Activated effector memory CD4-positive, alpha-beta T cell treated with Interleukin-2 at 50 U/mL for 16 hours (primary cell): ENCODE results near the gene BEND5.

Source experiments
- DNase-seq: peaks from one replicate; pipeline ENCODE4 v3.0.0-alpha.2; 2020

The BEND5 gene

DNA sequence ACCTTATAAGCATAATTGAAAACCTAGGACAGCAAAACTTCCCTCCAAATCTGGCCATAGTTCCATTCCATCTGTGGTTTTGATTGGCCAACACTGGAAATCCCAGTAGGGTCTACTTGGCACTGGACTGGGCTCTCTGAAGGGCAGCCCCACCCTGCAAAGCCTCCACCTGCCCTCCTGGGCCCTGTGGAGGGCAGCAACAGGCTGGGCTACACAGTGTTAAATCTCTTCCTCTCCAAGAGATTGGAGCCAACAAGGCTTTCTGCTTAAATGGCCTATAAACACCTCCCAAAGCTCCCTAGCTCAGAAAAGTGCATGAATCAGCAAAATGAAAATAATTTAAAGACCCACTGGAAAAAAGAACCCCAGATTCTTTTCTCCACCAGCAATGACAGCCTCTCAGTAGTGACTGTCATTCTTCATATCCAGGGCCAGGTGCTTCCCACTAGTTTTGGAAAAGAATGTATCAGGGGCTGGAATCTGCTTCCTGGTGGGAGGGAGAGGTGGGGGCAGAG is 58.5 kb downstream of the BEND5 start:
- no peak for DNase-seq

- DNase-seq, result no peak
These were observed 59.6 kb downstream of the BEND5 start for GRCh38 chr1:48717082-48717481.

- no peak for DNase-seq
These were observed 60.8 kb downstream of the BEND5 start for GRCh38 chr1:48715921-48716320.

- no peak for DNase-seq
These were observed 65.8 kb downstream of the BEND5 start for GRCh38 chr1:48710915-48711314.

DNA sequence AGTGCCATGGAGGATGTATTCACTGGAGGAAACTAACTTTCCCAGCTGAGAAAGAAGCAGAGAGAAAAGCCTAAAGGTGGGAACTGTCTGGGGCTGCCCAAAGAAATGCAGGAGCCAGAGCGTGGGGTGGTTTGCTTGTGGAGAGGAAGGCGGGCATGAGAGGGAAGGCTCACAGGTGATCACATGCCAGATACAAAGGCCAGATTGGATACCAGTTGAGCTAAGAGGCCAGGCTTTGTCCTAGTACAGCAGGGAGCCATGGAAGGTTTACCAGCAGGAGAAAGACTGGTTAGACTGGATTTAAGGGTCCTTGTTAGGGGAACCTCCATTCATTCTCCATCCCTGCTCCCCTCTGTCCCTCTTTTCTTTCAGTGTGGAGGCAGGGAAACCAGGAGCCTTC is 66.4 kb downstream of the BEND5 start:
- no peak for DNase-seq

DNA sequence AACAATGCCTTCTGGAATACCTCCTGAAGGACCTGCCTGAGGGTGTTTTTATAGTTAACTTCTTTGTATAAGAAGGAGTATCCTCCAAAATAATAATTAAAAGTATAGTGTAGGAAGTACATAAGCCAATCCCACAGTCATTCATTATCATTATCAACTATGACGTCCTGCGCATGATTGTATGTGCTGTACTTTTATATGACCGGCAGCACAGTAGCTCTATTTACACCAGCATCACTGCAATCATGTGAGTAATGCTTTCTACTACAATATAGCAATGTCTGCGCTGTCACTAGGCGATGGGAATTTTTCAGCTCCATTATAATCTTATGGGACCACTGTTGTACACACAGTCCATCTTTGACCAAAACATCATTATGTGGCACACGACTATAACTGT is 72.0 kb downstream of the BEND5 start:
- DNase-seq, result no peak

GRCh38 chr1:48701445-48701844 is 75.2 kb downstream of the BEND5 start:
- no peak for DNase-seq

GRCh38 chr1:48697066-48697707 is 79.5 kb downstream of the BEND5 start:
- peak; percentile 4 for DNase-seq

DNA sequence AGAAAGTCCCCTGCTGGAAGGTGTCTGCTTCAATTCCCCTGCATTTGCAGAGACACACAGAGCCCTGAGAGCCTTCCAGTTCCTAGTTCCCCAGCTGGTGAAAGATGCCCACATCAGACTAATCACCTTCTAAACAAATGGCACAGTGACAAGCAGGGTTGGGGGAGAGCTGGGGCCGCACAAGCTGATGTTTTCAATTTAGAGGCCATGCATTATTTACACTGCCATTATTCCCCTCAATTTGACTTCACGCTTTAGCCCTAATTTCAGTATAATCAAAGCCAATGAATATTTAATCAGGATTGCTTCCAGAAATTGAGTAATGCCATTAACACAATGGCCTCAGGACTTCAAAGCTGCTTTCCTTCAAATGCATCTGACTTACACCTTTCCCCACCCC is 81.5 kb downstream of the BEND5 start:
- no peak for DNase-seq

DNA sequence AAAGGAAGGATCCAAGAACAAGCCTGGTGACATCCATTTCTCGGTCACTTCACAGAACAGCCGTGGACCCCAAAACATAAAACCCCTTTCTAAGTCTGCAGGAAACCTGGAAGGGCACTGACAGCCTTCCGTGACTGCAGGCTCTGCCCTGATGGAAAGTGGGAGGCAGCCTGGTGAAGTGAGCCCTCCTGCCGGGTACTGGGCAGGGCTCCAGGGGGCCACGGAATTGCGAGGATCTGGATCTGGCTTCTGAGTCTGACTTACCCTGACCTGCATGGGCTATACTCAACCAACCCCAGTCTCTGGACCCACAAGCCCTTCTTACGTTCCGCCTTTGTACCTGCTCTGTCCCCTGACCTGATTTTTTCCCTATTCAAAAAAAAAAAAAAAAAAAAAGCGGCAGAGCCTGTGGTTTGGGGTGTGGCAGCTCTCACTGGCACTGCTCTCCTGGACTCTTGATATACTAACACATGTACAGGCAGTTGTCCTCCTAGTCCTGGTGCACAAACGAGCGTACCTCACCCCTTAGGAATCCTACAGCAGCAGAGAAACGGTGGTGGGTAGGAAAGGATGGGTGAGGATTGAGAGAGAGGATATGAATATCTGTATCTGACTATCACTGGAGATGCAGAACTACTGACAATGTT is 82.9 kb downstream of the BEND5 start:
- DNase-seq, result no peak

GRCh38 chr1:48693180-48693579 is 83.5 kb downstream of the BEND5 start:
- no peak for DNase-seq

- DNase-seq, result no peak
These were observed 84.5 kb downstream of the BEND5 start for GRCh38 chr1:48692235-48692634.

DNA sequence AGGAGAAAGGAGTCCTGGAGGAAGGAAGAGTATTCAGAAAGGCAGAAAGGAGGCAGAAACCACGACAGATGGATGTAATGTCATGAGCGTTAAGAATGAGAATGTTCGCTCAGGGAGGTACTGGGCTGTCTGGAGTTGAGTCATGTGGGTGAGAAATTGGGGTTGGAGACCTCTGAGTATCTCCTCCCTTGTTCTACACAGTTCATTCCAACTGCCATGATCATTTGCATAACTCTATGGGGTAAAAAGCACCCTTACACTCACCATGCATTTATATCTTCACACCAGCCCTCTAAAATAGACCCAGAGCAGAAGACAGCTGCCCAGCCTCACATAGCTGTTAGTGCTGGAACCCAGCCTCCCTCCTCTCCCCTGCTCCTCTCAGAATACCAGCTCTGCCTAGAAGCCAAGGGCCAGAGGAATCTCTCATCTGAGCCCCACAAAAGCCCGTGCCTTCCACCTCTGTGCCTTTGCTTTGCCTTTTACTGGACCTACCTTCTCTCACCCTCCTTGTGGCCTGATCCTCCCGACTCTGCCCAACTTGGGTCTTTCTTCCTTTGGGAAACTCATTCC is 85.2 kb downstream of the BEND5 start:
- DNase-seq, result no peak

GRCh38 chr1:48688102-48688760 is 88.5 kb downstream of the BEND5 start:
- no peak for DNase-seq

DNA sequence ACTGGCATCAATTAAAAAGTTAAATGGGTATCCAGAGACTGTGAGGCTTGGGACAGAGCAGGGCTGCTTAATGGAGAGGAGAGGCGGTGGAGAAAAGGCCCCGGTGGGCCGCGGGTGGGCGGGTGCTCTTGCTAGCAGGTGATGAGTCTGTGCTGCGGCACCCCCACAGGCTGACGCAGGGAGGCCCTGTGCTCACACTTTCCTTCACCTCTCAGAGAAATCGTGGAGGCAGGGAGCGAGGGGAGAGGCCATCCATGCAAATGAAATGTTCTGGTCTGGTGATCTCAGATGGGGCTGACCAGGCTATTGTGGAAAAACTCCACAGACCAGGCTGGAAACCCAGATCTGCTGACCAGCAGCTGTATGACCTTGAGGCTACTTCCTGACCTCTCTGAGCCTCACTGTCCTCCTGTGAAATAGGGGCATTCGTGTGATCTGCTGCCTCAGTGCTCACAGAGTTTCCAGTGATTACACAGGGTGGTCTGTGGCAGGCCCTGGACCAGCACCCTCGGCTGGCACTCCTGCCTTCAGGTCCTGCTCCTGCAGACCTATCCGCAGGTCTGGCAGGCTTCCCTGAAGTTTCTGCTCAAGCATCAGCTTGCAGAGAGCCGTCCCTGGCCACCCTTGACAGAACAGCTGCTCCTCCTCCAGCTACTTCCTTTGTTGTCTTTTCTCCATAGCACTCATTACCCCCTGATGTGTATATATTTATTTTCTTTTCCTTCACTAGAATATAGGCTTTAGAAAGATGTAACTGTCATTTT is 89.2 kb downstream of the BEND5 start:
- no peak for DNase-seq

GRCh38 chr1:48686159-48686558 is 90.5 kb downstream of the BEND5 start:
- no peak for DNase-seq

GRCh38 chr1:48684381-48684780 is 92.3 kb downstream of the BEND5 start:
- no peak for DNase-seq

GRCh38 chr1:48683839-48684238 is 92.9 kb downstream of the BEND5 start:
- DNase-seq, result no peak

DNA sequence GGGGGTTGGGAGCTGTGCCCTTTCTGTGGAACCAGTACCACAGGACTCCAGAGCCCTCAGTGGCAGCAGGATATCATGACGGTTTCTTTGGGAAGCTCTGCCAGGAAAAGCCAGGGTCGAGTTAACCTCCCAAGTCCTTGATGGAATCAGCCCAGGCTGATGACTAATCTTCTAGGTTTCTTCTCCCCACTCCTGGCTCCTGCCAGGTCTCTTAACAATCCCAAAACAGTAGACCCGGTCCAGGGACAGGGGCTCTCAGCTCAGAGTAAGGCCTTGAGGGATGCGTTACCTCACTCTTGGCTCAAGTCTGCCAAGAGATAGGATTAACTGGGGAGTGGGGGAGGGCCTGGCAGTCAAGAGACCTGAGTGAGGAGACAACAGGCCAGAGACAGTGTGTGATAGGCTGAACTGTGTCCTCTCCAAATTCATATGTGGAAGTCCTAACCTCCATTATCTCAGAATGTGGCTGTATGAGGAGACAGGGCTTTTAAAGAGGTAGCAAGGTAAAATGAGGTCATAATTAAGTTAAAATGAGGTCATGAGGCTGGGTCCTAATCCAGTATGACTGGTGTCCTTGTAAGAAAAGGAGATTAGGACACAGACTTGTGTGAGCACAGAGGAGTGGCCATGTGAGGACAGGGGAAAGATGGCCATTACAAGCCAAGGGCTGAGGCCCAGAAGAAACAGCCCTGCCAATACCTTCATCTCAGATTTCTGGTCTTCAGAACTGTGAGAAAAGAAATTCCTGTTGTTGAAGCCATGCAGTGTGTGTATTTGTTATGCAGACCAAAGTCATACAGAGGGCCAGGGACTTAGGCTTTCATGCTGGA is 95.0 kb downstream of the BEND5 start:
- DNase-seq, result no peak

DNA sequence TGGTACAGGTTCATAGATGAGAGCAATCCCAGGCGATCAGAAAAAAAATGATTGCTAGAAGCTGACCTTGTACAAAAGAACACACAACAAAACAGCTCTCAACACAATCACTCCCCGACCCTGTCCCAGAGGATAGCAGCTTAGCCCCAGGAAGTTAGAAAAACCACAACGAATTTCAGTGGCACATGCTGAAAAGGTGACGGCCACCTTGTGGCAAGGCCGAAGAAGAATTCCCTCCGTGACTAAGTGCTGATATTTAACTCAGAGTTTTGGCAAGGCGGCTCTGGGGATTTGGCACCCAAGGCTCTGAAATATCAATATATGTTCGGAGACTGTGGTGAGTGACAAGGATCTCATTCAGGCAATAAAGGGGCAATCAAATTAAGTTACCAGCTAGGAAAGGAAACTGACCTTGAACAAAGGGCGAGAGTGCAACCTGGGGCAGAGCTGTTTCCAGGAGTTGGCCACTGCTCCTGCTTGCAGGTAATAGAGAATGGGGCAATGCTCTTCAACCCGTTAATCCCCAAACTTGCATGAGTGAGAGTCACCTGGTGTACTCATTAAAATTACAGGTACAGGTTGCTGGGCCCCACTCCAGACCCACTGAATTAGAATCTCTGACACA is 96.2 kb downstream of the BEND5 start:
- no peak for DNase-seq

- no peak for DNase-seq
These were observed 96.8 kb downstream of the BEND5 start for GRCh38 chr1:48679859-48680258.
